Epithelial cell of esophagus (primary cell): Measurements from ENCODE around the gene PEX7.
"Not testable (repeated sequence)": the region's sequence is repeated elsewhere in the genome, so short reads cannot be mapped to it uniquely, and the experiment has no call there.

Source experiments
- DNase-seq: peaks from one replicate; pipeline ENCODE4 v3.0.0; 2010; ENCODE audit warnings: low read depth
- H3K4me3 ChIP-seq: 2 replicates; pipeline ENCODE4 v1.5.1; 2011; ENCODE audit warnings: mild to moderate bottlenecking, low read length, control low read depth
- TF ChIP-seq, protein P1 (sequence below): IDR thresholded peaks from 2 replicates; pipeline ENCODE4 v1.5.1; 2011; ENCODE audit warnings: low read depth, mild to moderate bottlenecking, low read length, control low read depth, inconsistent platforms; ENCODE audit not compliant: insufficient read depth; ENCODE audit errors: missing control alignments

PEX7 gene

DNA sequence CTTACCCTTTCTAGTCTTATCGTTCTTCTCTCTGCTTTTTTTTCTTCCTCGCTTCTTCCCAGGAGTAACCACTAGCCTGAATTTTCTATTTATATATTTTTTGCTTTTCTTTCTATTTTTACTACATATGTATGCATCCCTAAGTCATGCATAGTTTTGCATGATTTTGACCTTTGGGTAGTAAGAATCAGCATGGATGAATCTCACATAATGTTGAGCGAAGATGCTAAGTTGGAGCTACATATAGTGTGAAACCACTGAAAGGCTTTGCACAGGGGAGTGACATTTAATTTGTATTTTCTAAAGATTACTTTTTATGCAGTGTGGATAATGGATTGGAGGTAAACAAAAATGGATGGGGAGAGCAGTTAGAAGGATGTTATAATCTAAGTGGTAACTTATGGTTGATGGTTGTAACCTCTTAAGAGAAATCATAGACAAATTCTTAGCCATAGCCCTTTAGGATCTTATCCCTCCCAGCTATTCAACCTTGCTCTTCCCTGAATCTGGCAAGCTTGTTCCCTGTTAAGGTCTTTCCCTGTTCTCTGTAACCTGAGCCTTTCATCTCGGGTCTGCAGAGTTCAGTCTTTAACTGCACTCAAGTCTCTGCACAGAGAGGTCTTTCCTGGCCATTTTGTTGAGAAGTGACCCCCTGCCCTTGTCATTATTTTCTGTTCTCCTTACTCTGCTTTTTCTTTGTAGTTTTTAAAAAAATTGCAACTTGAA is 18.0 kb downstream of the PEX7 start:
- DNase-seq = no peak
- TF ChIP-seq, protein P1, sequence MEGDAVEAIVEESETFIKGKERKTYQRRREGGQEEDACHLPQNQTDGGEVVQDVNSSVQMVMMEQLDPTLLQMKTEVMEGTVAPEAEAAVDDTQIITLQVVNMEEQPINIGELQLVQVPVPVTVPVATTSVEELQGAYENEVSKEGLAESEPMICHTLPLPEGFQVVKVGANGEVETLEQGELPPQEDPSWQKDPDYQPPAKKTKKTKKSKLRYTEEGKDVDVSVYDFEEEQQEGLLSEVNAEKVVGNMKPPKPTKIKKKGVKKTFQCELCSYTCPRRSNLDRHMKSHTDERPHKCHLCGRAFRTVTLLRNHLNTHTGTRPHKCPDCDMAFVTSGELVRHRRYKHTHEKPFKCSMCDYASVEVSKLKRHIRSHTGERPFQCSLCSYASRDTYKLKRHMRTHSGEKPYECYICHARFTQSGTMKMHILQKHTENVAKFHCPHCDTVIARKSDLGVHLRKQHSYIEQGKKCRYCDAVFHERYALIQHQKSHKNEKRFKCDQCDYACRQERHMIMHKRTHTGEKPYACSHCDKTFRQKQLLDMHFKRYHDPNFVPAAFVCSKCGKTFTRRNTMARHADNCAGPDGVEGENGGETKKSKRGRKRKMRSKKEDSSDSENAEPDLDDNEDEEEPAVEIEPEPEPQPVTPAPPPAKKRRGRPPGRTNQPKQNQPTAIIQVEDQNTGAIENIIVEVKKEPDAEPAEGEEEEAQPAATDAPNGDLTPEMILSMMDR = no peak
- no peak overlapping the region for H3K4me3 ChIP-seq

DNA sequence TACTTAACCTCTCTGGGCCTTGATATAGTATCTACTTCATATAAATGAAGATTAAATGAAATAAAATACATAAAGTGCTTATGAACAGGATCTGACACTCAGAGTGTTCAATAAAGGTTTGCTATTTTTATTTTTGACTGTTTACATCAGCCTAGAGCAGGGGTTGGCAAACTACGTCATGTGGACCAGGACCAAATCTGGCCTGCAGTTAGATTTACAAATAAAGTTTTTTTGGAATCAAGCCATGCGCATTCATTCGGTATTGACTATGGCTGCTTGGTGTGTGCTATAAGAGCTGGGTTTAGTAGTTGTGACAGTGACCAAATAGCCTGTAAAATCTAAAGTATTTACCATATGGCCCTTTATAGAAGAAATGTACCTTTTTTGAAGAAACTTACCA is 20.8 kb downstream of the PEX7 start:
- TF ChIP-seq, protein P1 = no peak
- no peak for DNase-seq
- H3K4me3 ChIP-seq = no peak overlapping the region

DNA sequence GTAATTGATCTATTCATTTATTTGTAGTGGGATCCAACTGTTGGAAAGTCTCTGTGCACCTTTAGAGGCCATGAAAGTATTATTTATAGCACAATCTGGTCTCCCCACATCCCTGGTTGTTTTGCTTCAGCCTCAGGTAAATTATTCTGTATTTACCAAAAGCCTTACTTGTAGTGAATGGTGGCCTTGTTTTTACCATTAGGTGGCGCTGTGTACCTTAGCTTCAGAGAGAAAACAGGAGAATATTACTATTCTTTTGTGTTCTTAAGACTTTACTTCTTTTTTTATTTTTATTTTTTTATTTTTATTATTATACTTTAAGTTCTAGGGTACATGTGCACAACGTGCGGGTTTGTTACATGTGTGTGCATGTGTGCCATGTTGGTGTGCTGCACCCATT is 23.7 kb downstream of the PEX7 start:
- peak; percentile 75 for DNase-seq
- H3K4me3 ChIP-seq = no peak overlapping the region
- TF ChIP-seq, protein P1 = peak; percentile 71

DNA sequence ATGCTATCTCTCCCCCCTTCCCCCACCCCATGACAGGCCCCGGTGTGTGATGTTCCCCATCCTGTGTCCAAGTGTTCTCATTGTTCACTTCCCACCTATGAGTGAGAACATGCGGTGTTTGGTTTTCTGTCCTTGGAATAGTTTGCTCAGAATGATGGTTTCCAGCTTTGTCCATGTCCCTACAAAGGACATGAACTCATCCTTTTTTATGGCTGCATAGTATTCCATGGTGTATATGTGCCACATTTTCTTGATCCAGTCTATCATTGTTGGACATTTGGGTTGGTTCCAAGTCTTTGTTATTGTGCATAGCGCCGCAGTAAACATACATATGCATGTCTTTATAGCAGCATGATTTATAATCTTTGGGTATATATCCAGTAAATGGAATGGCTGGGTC is 24.1 kb downstream of the PEX7 start:
- not testable (repeated sequence) for DNase-seq

DNA sequence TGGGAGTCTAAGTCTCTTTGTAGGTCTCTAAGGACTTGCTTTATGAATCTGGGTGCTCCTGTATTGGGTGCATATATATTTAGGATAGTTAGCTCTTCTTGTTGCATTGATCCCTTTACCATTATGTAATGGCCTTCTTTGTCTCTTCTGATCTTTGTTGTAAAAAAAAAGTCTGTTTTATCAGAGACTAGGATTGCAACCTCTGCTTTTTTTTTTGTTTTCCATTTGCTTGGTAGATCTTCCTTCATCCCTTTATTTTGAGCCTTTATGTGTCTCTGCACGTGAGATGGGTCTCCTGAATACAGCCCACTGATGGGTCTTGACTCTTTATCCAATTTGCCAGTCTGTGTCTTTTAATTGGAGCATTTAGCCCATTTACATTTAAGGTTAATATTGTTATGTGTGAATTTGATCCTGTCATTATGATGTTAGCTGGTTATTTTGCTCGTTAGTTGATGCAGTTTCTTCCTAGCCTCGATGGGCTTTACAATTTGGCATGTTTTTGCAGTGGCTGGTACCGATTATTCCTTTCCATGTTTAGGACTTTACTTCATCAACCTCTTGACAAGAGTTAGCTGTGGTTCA is 27.7 kb downstream of the PEX7 start:
- H3K4me3 ChIP-seq, DNase-seq: not testable (repeated sequence)

More for the DNA sequence above, 24.1 kb downstream of the PEX7 start:
- not testable (repeated sequence) for H3K4me3 ChIP-seq

DNA sequence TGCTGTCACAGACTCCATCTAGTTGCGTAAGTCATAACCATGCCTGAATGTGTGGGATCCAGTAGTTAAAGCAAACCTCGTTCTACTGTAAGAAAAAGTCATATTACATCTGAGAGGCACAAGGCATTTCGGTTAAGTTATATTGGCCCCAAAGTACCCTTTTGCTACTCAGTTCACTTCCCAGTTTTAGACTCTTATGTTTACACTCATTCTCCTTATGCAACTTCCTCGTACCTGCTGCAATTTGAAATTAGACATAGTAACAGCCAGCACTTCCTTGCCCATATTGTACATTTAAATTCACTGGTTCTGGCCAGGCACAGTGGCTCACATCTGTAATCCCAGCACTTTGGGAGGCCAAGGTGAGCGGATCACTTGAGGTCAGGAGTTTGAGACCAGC is 37.0 kb downstream of the PEX7 start:
- TF ChIP-seq, protein P1 = no peak
- DNase-seq = no peak

DNA sequence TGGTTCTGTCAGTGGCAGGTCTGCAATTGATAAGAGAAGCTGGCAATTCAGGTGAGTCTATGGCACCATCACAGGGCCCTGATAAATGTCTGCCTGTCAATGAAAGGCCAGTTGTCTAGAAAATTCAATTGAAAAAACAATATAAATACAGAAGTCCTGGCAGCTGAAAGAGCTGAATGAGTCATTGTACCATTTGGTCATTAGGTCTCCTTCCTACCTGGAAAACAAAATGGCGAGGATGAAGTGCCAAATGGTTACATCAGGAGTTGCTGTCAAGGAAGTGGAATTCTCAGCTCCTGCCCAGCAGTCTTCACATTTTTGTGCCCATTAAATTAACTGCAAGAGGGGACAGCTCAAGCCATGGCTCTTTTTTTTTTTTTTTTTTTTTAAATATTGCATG is 37.7 kb downstream of the PEX7 start:
- H3K4me3 ChIP-seq = no peak overlapping the region
- TF ChIP-seq, protein P1 = no peak
- peak; percentile 49 for DNase-seq

More for the DNA sequence above, 37.0 kb downstream of the PEX7 start:
- no peak overlapping the region for H3K4me3 ChIP-seq

DNA sequence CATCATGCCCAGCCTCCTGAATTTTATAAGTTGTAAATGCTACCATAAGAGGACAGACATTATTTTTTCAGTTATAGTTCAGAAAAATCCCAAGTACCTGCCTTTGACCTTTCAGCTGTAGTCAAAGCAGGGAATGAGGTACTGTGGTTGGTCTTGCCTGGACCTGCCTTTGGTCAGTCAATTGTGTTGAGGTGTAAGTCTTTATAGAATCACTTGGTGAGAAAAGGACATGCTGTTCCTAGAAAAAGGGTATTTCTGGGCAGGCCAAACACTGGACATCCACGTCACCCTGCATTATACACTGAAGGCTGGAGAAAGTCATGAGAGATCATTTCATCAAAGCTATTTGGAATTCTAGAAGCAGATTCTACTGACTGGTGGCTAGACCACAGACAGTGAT is 40.3 kb downstream of the PEX7 start:
- DNase-seq = peak; percentile 20
- TF ChIP-seq, protein P1 = no peak
- no peak overlapping the region for H3K4me3 ChIP-seq
